ENCODE measurements around the gene TMEM163.

TMEM163 gene

GRCh38 chr2:134739879-134740301 is 21.1 kb upstream of the TMEM163 start:
- Mint-ChIP-seq H3K9me3 (no peaks in the 10 kb centered on the region), H3K36me3 (ENCODE audit: low read depth) (no peaks in the 10 kb centered on the region), H3K27ac (no peak overlapping the region), H3K4me3 (no peak overlapping the region), H3K27me3 (ENCODE audit: low read depth) (peaks cover 8% of the 10 kb centered on the region), H3K4me1 (no peaks in the 10 kb centered on the region)
- TF ChIP-seq CTCF (IDR thresholded peaks at IDR 0.05; ENCODE audit: unreplicated experiment in 3 of 3) = no peak

- Mint-ChIP-seq H3K4me1 (no peaks in the 10 kb centered on the region), H3K36me3 (ENCODE audit: low read depth) (no peaks in the 10 kb centered on the region), H3K9me3 (peaks cover 3% of the 10 kb centered on the region), H3K4me3 (no peak overlapping the region), H3K27ac (no peak overlapping the region), H3K27me3 (ENCODE audit: low read depth) (peaks cover 11% of the 10 kb centered on the region)
- TF ChIP-seq CTCF (IDR thresholded peaks at IDR 0.05; ENCODE audit: unreplicated experiment in 3 of 3) = no peak
These were observed 20.6 kb upstream of the TMEM163 start for GRCh38 chr2:134739236-134739878.

- H3K4me1 Mint-ChIP-seq = no peaks in the 10 kb centered on the region
- peaks cover 15% of the 10 kb centered on the region for H3K27me3 Mint-ChIP-seq (ENCODE audit: low read depth)
- no peak overlapping the region for H3K4me3 Mint-ChIP-seq
- no peak overlapping the region for H3K27ac Mint-ChIP-seq
- no peaks in the 10 kb centered on the region for H3K36me3 Mint-ChIP-seq (ENCODE audit: low read depth)
- no peak for TF ChIP-seq CTCF (IDR thresholded peaks at IDR 0.05; ENCODE audit: unreplicated experiment in 3 of 3)
- peaks cover 5% of the 10 kb centered on the region for H3K9me3 Mint-ChIP-seq
These were observed 19.5 kb upstream of the TMEM163 start for GRCh38 chr2:134738141-134738870.

- Mint-ChIP-seq H3K4me1 (no peaks in the 10 kb centered on the region), H3K9me3 (peaks cover 5% of the 10 kb centered on the region), H3K27me3 (ENCODE audit: low read depth) (peaks cover 15% of the 10 kb centered on the region), H3K4me3 (no peak overlapping the region), H3K27ac (no peak overlapping the region), H3K36me3 (ENCODE audit: low read depth) (no peaks in the 10 kb centered on the region)
- no peak for TF ChIP-seq CTCF (IDR thresholded peaks at IDR 0.05; ENCODE audit: unreplicated experiment in 3 of 3)
These were observed 18.9 kb upstream of the TMEM163 start for GRCh38 chr2:134737671-134738070.

- Mint-ChIP-seq H3K27ac (no peak overlapping the region), H3K4me3 (no peak overlapping the region), H3K27me3 (ENCODE audit: low read depth) (peaks cover 15% of the 10 kb centered on the region), H3K36me3 (ENCODE audit: low read depth) (no peaks in the 10 kb centered on the region), H3K9me3 (peaks cover 8% of the 10 kb centered on the region), H3K4me1 (no peaks in the 10 kb centered on the region)
- no peak for TF ChIP-seq CTCF (IDR thresholded peaks at IDR 0.05; ENCODE audit: unreplicated experiment in 3 of 3)
These were observed 17.5 kb upstream of the TMEM163 start for GRCh38 chr2:134736167-134736880.

Measured in nephron (organoid).